IMR-90 (cell line): ENCODE results near the gene PBX3.

Source experiments
- CEBPB ChIP-seq: IDR thresholded peaks from 2 replicates; pipeline ENCODE4 v1.6.1; 2012; ENCODE audit warnings: low read depth, low read length, improper control_type of control experiment
- MXI1 ChIP-seq: IDR thresholded peaks from 2 replicates; pipeline ENCODE4 v1.6.1; 2012; ENCODE audit warnings: low read depth, mild to moderate bottlenecking, low read length, moderate library complexity, borderline replicate concordance
- RAD21 ChIP-seq: IDR thresholded peaks from 2 replicates; pipeline ENCODE4 v1.6.1; 2012; ENCODE audit warnings: low read length, improper control_type of control experiment
- SMC3 ChIP-seq: fragments of 150-350 bp; IDR thresholded peaks from 2 replicates; pipeline ENCODE4 v1.6.1; 2016; ENCODE audit warnings: low read depth, mild to moderate bottlenecking, antibody characterized with exemption, low read length, moderate library complexity
- TF ChIP-seq, protein P1 (sequence below): conservative IDR thresholded peaks from 2 replicates; pipeline ENCODE4 v1.5.1; 2012; ENCODE audit warnings: mild to moderate bottlenecking, low read depth, low read length, improper control_type of control experiment
- TF ChIP-seq, protein P2 (sequence below): fragments of 150-350 bp; IDR thresholded peaks from 2 replicates; pipeline ENCODE4 v1.6.1; 2017; ENCODE audit warnings: mild to moderate bottlenecking, antibody characterized with exemption, low read length, low read depth

GRCh38 chr9:125942125-125942524 is 195.0 kb downstream of the PBX3 start:
- no peak for TF ChIP-seq SMC3
- TF ChIP-seq, protein P1, sequence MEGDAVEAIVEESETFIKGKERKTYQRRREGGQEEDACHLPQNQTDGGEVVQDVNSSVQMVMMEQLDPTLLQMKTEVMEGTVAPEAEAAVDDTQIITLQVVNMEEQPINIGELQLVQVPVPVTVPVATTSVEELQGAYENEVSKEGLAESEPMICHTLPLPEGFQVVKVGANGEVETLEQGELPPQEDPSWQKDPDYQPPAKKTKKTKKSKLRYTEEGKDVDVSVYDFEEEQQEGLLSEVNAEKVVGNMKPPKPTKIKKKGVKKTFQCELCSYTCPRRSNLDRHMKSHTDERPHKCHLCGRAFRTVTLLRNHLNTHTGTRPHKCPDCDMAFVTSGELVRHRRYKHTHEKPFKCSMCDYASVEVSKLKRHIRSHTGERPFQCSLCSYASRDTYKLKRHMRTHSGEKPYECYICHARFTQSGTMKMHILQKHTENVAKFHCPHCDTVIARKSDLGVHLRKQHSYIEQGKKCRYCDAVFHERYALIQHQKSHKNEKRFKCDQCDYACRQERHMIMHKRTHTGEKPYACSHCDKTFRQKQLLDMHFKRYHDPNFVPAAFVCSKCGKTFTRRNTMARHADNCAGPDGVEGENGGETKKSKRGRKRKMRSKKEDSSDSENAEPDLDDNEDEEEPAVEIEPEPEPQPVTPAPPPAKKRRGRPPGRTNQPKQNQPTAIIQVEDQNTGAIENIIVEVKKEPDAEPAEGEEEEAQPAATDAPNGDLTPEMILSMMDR: no peak
- no peak for TF ChIP-seq CEBPB
- TF ChIP-seq, protein P2, sequence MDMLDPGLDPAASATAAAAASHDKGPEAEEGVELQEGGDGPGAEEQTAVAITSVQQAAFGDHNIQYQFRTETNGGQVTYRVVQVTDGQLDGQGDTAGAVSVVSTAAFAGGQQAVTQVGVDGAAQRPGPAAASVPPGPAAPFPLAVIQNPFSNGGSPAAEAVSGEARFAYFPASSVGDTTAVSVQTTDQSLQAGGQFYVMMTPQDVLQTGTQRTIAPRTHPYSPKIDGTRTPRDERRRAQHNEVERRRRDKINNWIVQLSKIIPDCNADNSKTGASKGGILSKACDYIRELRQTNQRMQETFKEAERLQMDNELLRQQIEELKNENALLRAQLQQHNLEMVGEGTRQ: no peak
- no peak for TF ChIP-seq RAD21
- TF ChIP-seq MXI1: no peak
